Measurements from ENCODE around the gene COMMD3. TPM values are rescaled to one million over a fixed set of nuclear protein-coding genes. Genes with fewer than 3 reads are reported as not detected.

Gene COMMD3
- total and polyA plus RNA-seq, 9 of the 15 experiments (the other 6 are each of a cell fraction or from before 2014, with no cell fraction given), result 50.7 to 217 (median 80.1) TPM

GRCh38 chr10:22316286-22317075, at the start of gene COMMD3 (continued):
- TF ChIP-seq, protein P1, sequence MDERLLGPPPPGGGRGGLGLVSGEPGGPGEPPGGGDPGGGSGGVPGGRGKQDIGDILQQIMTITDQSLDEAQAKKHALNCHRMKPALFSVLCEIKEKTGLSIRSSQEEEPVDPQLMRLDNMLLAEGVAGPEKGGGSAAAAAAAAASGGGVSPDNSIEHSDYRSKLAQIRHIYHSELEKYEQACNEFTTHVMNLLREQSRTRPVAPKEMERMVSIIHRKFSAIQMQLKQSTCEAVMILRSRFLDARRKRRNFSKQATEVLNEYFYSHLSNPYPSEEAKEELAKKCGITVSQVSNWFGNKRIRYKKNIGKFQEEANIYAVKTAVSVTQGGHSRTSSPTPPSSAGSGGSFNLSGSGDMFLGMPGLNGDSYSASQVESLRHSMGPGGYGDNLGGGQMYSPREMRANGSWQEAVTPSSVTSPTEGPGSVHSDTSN (CRISPR knock-in tag; IDR thresholded peaks at IDR 0.05; ENCODE audit: low read depth), result no peak
- TF ChIP-seq, protein P1 (tag; conservative IDR thresholded peaks at IDR 0.05; ENCODE audit: low read depth), result no peak
- TF ChIP-seq NFATC3 (IDR thresholded peaks at IDR 0.05) (no peak), MAFF (IDR thresholded peaks at IDR 0.05; ENCODE audit: low read length) (no peak), NFIC (IDR thresholded peaks at IDR 0.05) (no peak; the same call in none of the 2 replicates), MTA1 (IDR thresholded peaks at IDR 0.05; ENCODE audit: borderline replicate concordance) (no peak; the same call in 1 of the 2 replicates), TAF15 (IDR thresholded peaks at IDR 0.05; ENCODE audit: low read depth, low read length) (no peak), ZNF133 (CRISPR knock-in tag; IDR thresholded peaks at IDR 0.05) (no peak), THAP7 (CRISPR knock-in tag; IDR thresholded peaks at IDR 0.05) (no peak), ZBTB2 (IDR thresholded peaks at IDR 0.05) (no peak), SNAPC5 (CRISPR knock-in tag; IDR thresholded peaks at IDR 0.05) (no peak), ZNF280A (IDR thresholded peaks at IDR 0.05; ENCODE audit: low read depth, partially characterized antibody) (no peak), SAFB2 (IDR thresholded peaks at IDR 0.05; ENCODE audit: borderline replicate concordance, low read depth, low read length, severe bottlenecking) (no peak), HOXB6 (CRISPR knock-in tag; IDR thresholded peaks at IDR 0.05; ENCODE audit: borderline replicate concordance) (no peak), MTF1 (CRISPR knock-in tag; IDR thresholded peaks at IDR 0.05; ENCODE audit: borderline replicate concordance) (no peak), MCM5 (IDR thresholded peaks at IDR 0.05; ENCODE audit: low read depth) (no peak)
- TF ChIP-seq, protein P2, sequence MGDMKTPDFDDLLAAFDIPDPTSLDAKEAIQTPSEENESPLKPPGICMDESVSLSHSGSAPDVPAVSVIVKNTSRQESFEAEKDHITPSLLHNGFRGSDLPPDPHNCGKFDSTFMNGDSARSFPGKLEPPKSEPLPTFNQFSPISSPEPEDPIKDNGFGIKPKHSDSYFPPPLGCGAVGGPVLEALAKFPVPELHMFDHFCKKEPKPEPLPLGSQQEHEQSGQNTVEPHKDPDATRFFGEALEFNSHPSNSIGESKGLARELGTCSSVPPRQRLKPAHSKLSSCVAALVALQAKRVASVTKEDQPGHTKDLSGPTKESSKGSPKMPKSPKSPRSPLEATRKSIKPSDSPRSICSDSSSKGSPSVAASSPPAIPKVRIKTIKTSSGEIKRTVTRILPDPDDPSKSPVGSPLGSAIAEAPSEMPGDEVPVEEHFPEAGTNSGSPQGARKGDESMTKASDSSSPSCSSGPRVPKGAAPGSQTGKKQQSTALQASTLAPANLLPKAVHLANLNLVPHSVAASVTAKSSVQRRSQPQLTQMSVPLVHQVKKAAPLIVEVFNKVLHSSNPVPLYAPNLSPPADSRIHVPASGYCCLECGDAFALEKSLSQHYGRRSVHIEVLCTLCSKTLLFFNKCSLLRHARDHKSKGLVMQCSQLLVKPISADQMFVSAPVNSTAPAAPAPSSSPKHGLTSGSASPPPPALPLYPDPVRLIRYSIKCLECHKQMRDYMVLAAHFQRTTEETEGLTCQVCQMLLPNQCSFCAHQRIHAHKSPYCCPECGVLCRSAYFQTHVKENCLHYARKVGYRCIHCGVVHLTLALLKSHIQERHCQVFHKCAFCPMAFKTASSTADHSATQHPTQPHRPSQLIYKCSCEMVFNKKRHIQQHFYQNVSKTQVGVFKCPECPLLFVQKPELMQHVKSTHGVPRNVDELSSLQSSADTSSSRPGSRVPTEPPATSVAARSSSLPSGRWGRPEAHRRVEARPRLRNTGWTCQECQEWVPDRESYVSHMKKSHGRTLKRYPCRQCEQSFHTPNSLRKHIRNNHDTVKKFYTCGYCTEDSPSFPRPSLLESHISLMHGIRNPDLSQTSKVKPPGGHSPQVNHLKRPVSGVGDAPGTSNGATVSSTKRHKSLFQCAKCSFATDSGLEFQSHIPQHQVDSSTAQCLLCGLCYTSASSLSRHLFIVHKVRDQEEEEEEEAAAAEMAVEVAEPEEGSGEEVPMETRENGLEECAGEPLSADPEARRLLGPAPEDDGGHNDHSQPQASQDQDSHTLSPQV (IDR thresholded peaks at IDR 0.05), result no peak

All from K562 (cell line).